Measurements from ENCODE around the gene ARHGEF10L. TPM values are rescaled to one million over a fixed set of nuclear protein-coding genes. Genes with fewer than 3 reads are reported as not detected.

Gene ARHGEF10L
- total RNA-seq, 1 donor from 2014 or later, result 28.3 TPM

DNA sequence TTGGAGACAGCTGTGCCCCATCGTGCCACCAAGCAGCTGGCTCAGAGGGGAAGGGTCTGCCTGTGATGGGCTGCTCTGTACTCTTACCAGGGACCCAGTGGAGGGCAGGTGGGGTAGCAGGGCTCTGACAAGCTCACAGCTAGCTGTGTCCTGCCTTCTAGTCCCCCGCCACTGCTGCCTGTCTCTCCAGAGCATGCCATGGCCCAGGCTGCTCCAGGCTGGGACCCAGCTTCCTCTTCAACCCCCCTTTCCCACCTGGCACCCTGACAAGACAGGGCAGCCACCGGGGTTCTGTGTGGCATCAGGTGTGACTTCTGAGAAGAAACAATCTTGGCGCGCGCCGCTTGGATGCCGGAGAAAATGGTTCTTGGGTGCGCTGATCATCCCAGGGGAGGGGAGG, 123.3 kb downstream of the ARHGEF10L start:
- no peak for ATAC-seq

GRCh38 chr1:17663646-17664045, 124.1 kb downstream of the ARHGEF10L start:
- ATAC-seq, result no peak

- no peak for ATAC-seq
Measured at GRCh38 chr1:17664322-17664721, 124.8 kb downstream of the ARHGEF10L start.

GRCh38 chr1:17665054-17665453, 125.6 kb downstream of the ARHGEF10L start:
- ATAC-seq, result no peak

DNA sequence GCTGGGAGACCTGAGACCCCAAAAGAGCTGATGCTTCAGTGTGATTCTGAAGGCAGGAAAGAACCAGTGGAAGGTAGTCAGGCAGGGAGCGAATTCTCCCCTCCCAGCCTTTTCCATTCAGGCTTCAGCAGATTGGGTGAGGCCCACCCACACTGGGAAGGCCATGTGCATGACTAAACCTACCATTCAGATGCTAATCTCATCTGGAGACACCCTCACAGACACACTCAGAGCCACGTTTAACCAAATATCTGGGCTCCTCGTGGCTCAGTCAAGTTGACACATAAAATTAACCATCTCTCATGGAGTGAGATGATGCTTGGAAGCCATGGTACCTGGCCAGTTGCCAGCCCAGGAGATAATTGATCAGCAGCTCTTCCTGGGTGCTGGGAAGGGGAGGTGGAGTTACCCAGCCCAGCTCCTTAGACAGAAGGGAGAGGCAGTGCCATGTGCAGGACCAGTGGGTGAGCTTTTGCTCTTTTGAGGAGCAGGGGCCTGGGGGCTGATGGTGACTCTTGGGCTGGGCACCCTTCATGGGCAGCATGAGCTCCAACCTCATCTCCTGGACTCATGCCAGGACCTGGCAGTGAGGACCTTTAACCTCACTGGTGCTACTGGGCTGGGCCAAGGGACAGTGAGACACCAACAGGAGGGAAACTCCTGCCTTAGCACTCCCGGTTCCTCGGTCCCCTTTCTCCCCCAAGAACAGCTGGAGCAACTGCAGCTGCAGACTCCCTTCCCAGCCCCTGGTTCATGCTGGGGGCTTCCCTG, 126.6 kb downstream of the ARHGEF10L start:
- ATAC-seq, result peak; percentile 25

GRCh38 chr1:17667641-17668040, 128.1 kb downstream of the ARHGEF10L start:
- ATAC-seq, result no peak

GRCh38 chr1:17668195-17668594, 128.7 kb downstream of the ARHGEF10L start:
- ATAC-seq, result no peak

- no peak for ATAC-seq
Measured at GRCh38 chr1:17668624-17669175, 129.2 kb downstream of the ARHGEF10L start.

DNA sequence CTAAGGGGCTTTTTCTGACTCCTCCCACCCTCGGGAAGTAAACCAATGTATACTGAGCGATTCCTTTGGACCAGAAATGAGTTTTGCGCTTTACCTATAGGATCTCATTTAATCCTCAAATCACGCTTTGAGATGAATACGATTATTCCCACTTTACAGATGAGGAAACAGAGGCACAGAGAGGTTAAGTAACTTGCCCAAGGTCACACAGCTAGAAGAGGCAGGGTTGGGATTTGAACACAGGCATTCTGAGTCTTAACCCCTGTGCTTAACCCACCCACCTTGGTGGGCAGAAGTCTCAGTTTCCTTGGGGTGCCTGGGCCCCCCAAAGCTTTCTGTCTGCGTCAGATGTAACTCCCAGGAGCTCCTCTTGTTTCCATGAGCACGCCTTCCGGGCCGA, 129.8 kb downstream of the ARHGEF10L start:
- no peak for ATAC-seq

- no peak for ATAC-seq
Measured at GRCh38 chr1:17669866-17670451, 130.5 kb downstream of the ARHGEF10L start.

DNA sequence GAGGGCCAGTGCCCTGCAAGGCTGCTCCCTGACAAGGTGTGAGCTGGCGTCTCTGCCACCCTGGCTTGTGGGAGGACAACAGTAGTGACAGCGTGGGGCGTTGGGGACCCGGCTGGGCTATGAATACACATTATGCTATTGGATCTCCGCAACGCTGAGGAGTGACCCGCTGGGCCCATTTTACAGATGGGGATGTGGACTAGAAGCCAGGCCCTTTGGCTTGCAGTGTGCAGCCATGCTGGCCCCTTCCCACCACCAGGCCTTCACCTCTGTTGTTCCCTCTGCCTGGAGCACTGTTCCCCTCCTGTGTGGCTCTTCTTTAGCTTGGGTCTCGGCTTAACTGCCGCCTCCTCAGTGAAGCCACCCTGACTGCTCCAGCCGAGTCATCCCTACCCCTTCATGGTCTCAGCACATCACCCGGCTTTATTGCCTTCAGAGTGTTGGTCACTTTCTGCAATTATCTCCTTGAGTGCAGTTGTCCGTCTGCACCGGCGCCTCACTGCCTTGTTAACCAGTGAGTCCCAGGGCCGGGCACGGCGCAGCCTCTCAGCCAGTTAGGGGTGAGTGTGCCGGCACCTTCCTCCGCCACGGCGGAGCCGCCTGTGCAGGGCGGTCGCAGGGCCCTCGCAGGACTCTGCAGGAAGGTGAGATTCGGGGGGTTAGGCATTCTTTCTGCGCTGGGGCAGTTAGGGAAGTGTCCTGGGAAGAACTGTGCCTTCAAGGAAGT, 131.3 kb downstream of the ARHGEF10L start:
- no peak for ATAC-seq

GRCh38 chr1:17671314-17671705, 131.8 kb downstream of the ARHGEF10L start:
- ATAC-seq, result no peak

- no peak for ATAC-seq
Measured at GRCh38 chr1:17671741-17672140, 132.2 kb downstream of the ARHGEF10L start.

DNA sequence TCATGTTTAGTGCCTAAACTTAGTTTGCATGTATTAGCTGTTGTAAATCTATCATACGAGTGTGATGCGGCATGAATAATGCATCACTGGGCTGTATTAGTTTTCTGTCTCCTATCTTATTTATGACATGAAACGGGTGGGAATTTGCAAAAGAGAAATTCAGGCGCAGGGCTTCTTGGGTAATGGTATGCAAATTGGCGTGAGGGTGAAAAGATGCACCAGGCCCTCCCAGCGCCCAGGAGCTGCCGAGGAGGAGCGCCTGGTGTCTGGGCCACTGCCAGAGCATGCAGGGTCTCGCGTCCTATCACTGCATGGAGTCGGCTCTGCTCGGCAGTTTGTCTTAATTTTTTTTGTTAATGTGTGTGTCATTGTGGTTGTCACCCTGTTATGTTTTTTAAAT, 132.7 kb downstream of the ARHGEF10L start:
- ATAC-seq, result no peak

DNA sequence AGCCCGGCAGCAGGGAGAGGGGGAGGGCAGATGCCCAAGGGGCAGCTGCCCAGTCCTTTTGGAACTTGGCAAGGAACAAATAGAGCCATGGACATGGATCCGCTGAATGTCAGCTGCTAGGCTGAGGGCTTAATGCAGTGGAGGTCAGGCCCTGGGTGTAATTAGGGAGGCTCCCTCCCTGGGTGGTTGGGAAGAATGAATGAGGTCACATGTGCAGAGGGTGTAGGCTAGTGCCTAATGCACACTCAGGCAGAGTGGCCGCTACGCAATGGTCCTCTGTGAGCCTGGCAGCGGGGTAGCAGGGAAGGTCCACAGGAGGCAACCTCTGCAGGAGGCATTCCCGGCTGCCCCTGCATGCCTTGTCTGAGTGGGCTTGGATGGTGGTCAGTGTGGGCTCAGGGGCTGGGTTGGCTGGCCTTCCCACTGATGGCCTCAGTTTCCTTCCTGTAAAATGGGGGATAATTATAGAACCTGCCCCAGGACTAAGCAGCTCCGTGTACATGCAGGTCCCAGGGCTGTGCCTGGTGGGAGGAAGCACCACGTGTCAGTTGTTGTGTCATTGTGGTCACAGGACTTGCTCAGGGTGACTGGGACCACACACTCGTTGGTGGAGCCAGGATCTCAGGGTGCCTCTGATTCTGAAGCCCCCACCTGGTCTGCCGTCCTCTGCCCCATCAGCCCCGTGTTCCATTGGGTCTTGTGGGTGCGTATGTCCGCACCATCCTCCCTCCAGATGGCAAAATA, 134.0 kb downstream of the ARHGEF10L start:
- ATAC-seq, result no peak

DNA sequence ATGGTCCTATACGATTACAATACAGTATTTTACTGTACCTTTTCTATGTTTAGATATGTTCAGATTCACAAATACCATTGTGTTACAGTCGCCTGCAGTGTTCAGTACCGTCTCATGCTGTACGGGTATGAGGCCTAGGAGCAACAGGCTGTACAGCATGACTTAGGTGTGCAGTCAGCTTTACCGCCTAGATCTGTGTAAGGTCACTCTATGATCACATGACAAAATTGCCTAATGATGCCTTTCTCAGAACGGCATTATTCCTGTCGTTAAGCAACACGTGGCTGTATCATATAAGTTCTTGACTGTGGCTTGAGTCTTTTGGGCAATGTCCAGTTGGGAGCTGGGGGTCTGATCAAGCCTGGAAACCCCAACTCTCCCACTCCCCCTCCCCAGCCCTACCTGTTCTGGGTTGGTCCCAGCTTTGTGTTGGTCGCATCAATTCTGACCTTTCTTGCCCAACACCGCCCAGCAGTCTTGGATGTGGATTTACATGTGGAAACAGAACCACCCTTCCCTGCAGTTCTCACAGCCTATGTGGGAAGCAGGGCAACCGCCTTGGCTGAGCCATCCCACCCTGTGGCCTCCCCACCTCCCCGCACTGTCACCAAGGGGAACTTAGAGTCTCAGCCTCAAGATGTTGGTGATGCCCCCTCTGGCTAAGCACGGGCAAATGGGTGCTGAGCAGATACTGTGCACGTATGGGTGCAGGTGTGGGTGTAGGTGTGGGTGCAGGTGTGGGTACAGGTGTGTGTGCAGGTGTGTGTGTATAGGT, 135.4 kb downstream of the ARHGEF10L start:
- peak; percentile 60 for ATAC-seq

DNA sequence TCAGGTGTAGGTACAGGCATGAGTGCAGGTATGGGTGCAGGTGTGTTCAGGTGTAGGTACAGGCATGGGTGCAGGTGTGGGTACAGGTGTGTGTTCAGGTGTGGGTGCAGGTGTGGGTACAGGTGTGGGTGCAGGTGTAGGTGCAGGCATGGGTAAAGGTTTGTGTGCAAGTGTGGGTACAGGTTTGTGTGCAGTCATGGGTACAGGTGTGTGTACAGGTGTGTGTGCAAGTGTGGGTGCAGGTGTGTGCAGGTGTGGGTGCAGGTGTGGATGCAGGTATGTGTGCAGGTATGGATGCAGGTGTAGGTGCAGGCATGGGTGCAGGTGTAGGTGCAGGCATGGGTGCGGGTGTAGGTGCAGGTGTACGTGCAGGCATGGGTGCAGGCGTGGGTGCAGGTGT, 136.2 kb downstream of the ARHGEF10L start:
- ATAC-seq, result no peak

GRCh38 chr1:17676387-17677060, 137.0 kb downstream of the ARHGEF10L start:
- ATAC-seq, result no peak

DNA sequence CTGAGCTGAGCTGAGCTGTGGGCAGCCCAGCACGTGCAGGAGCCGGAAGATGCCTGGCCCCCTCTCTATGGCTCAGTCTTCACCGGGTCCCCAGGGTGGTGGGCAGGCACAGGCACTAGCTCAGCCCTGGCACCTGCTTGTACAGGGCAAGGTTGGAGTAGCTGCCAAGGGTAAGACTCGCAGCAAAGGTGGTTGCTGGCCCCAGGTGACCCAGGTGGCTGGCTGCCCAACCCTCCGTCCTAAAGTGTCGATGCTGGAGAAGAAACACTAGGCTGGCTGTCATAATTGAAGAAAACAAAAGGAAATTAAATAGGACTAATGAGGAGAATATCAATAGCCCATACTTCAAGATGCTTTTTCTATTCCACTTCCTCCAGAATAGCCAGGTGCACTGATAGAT, 138.5 kb downstream of the ARHGEF10L start:
- ATAC-seq, result no peak

- ATAC-seq, result no peak
Measured at GRCh38 chr1:17679856-17680255, 140.4 kb downstream of the ARHGEF10L start.

DNA sequence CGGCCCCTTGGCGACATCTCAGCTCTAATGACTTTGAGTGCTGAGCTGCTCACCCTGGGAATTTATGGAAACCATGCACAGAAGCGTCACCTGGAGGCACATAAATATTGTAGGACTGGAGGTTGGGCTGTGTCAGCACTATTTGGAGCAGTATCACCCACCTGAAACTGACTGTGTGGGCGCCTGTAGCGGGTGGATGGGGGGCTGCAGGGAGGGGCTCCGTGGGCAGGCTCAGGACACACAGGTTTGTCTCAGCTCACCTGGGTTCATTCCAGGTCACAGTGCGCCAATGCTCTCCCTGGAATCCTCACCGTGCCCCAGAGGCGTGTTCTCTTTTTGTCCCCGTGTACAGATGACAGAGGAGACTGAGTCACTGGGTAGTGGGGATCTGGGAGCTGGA, 140.8 kb downstream of the ARHGEF10L start:
- ATAC-seq, result peak; percentile 9

Measured in esophagus mucosa (tissue), 1 donor.